IPS-18c (cell line): Measurements from ENCODE around the gene TDP1.
"Not testable (repeated sequence)": the region's sequence is repeated elsewhere in the genome, so short reads cannot be mapped to it uniquely, and the experiment has no call there.

ENCODE experiments used
- H3K4me3 ChIP-seq: 2 replicates; pipeline ENCODE4 v1.7.0; 2013; ENCODE audit warnings: low read depth, mild to moderate bottlenecking, low read length, moderate library complexity; ENCODE audit not compliant: insufficient read depth
- H3K9me3 ChIP-seq: one replicate; pipeline ENCODE4 v1.6.1; 2013; ENCODE audit warnings: mild to moderate bottlenecking, low read length, moderate library complexity; ENCODE audit not compliant: control insufficient read depth, insufficient read depth

Gene TDP1

DNA sequence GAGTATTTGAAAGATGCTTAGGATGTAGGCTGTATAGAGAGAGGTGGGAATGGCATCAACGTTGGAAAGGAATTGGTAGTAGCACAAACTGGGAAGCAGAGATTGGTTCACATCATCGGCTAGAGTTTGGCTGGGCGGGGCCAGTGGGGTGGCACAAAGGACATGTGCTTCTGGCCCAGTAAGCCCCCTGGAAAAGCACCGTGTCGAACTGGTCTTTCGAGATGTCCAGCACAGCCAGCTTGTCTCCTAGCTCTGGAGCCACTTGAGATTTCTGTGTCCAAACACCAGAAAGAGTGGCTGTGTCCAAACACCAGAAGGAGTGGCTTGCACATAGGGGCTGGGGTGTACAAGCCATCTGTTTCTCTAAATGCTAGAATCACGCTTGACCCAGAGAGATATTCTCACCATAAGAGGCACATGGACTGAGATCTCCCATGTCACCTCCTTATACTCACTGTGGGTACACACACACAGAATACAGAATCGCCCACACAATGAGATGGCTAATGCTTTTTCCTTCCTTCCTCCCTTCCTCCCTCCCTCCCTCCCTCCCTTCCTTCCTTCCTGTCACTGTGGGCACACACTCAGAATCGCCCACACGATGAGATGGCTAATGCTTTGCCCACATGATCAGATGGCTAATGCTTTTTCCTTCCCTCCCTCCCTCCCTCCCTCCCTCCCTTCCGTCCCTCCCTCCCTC, 64.2 kb downstream of the TDP1 start:
- no peaks in the 10 kb centered on the region for H3K9me3 ChIP-seq
- no peak overlapping the region for H3K4me3 ChIP-seq

DNA sequence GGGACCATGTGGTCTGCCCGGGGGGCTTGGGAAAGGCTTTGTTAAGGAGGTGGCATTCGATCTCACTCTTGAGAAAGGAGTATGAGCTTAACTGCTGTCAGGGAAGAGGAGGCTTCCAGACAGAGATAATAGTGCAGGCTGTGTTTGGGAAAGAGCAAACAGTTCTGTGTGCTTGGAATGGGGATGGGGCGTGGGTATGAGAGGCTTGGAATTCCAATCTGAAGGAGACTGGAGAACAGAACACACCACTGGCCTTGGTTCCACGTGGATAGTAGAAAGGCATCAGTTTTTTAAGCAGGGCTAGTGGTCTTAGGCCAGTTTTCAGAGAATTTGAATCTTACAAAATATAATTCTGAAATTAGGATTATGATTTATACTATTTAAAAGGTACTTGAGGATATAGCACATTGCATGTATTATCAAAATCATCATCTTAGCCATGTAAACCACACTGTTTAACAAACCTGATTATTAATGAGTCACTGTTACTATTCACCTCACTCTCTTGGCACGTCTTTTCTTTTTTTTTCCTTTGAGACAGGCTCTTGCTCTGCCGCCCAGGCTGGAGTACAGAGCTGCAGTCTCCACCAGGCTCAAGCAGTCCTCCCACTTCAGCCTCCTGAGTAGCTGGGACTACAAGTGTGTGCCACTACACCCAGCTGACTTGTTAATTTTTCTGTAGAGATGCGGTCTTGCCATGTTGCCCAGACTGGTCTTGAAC, 67.6 kb downstream of the TDP1 start:
- no peak overlapping the region for H3K4me3 ChIP-seq
- no peaks in the 10 kb centered on the region for H3K9me3 ChIP-seq

GRCh38 chr14:90024910-90025309, 69.2 kb downstream of the TDP1 start:
- Histone ChIP-seq H3K4me3 (no peak overlapping the region), H3K9me3 (no peaks in the 10 kb centered on the region)

DNA sequence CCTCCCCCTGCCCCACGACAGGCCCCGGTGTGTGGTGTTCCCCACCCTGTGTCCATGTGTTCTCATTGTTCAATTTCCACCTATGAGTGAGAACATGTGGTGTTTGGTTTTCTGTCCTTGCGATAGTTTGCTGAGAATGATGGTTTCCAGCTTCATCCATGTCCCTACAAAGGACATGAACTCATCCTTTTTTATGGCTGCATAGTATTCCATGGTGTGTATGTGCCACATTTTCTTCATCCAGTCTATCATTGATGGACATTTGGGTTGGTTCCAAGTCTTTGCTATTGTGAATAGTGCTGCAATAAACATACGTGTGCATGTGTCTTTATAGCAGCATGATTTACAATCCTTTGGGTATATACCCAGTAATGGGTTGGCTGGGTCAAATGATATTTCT, 70.9 kb downstream of the TDP1 start:
- not testable (repeated sequence) for H3K4me3 ChIP-seq, H3K9me3 ChIP-seq

- Histone ChIP-seq H3K4me3 (no peak overlapping the region), H3K9me3 (no peaks in the 10 kb centered on the region)
Measured at GRCh38 chr14:90027842-90028241, 72.1 kb downstream of the TDP1 start.

GRCh38 chr14:90034156-90034555, 78.4 kb downstream of the TDP1 start:
- H3K4me3 ChIP-seq: no peak overlapping the region

DNA sequence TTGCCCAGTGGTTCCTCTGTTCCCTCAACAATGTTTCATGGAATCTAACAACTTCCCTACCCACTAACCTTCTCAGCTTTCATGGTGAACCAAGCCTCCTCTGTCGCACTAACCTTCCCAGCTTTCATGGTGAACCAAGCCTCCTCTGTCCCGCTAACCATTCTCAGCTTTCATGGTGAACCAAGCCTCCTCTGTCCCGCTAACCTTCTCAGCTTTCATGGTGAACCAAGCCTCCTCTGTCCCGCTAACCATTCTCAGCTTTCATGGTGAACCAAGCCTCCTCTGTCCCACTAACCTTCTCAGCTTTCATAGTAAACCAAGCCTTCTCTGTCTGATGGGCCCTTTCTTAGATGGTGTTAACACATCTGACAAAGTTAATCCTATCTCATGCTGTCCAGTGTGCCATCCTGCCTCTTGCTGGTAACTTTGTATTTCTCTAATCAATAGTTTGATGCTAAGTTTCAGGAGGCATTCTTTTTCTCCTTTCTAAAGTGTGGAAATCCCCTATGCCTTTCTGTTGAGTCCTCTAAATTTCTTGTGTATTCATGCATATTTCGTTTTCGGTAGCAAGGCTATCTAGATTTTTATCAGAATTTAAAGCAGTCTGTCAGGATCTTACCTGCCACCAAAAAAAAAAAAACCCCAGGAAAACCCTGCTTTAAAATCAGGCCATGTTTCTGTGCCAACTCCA, 79.3 kb downstream of the TDP1 start:
- Histone ChIP-seq H3K4me3 (no peak overlapping the region), H3K9me3 (no peaks in the 10 kb centered on the region)

More at GRCh38 chr14:90034156-90034555, 78.4 kb downstream of the TDP1 start:
- no peaks in the 10 kb centered on the region for H3K9me3 ChIP-seq

GRCh38 chr14:90039253-90040010, 83.7 kb downstream of the TDP1 start:
- no peak overlapping the region for H3K4me3 ChIP-seq

DNA sequence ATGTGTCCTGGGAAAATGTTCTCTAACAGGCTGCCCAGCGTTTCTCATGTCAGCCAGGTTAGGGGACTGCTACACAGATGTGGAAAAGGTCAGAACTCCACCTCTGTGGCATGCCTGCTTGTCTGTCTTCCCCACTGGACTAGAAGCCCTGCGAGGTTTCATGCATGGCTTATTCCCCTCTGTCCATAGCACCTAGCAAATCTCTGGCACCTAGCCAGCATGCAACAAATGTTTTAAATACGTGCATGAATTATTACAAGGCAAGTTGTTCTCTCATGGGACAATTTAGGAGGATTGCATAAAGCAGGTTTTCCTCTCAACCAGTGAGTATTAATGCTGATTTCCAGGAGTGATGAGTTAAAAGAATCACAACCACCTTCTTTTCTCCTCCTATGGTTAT, 84.7 kb downstream of the TDP1 start:
- Histone ChIP-seq H3K4me3 (no peak overlapping the region), H3K9me3 (no peaks in the 10 kb centered on the region)

More at GRCh38 chr14:90039253-90040010, 83.7 kb downstream of the TDP1 start:
- H3K9me3 ChIP-seq: no peaks in the 10 kb centered on the region

- Histone ChIP-seq H3K4me3 (no peak overlapping the region), H3K9me3 (no peaks in the 10 kb centered on the region)
Measured at GRCh38 chr14:90042496-90043252, 86.9 kb downstream of the TDP1 start.

GRCh38 chr14:90045616-90046015, 89.9 kb downstream of the TDP1 start:
- no peaks in the 10 kb centered on the region for H3K9me3 ChIP-seq
- H3K4me3 ChIP-seq: no peak overlapping the region

- Histone ChIP-seq H3K4me3 (no peak overlapping the region), H3K9me3 (no peaks in the 10 kb centered on the region)
Measured at GRCh38 chr14:90049390-90049789, 93.7 kb downstream of the TDP1 start.

- Histone ChIP-seq H3K4me3 (no peak overlapping the region), H3K9me3 (no peaks in the 10 kb centered on the region)
Measured at GRCh38 chr14:90050271-90050670, 94.5 kb downstream of the TDP1 start.

DNA sequence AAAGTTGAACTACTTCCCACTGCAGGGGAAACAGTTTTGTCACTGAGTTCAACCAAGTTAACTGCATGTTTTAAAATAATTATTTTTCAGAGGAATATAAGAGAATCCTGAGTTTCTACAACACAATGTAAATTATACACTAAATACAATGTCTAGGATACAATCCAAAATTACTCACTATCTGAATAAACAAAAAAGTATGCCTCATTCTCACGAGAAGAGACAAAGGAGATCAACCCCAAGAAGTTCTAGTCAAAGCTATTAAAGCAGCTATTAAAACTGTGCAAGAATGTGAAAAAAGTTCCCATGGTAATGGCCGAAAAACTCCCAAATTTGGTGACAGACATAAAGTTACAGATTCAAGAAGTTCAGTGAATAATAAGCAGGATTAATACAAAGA, 97.3 kb downstream of the TDP1 start:
- no peak overlapping the region for H3K4me3 ChIP-seq
- H3K9me3 ChIP-seq: no peaks in the 10 kb centered on the region

- H3K4me3 ChIP-seq: no peak overlapping the region
- no peaks in the 10 kb centered on the region for H3K9me3 ChIP-seq
Measured at GRCh38 chr14:90054803-90055202, 99.1 kb downstream of the TDP1 start.

DNA sequence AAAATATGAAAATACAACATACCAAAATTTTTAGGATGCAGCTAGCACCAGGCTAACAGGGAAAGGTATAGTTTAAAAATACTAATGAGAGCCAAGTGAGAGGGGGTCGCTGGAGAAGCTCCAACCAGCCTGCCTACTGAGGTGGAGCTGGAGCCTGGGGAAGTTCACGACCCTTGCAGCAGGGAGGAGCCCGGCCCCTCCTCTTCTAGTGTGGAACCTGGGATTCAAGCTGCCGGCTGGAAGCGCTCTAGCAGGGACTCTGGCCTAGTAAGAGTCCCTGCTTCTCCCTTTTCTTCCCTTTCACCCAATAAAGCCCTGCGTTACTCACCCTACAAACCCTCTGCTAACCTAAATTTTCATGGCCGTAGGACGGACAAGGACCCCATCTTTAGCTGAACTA, 101.1 kb downstream of the TDP1 start:
- Histone ChIP-seq H3K4me3 (no peak overlapping the region), H3K9me3 (no peaks in the 10 kb centered on the region)
